ENCODE data around the gene DUSP18. TPM values are rescaled to one million over a fixed set of nuclear protein-coding genes. Genes with fewer than 3 reads are reported as not detected.

Gene DUSP18
- polyA plus RNA-seq, 1 of the 3 experiments (the other 2 are of a cell fraction) = 11.7 TPM

- WGBS (ENCODE audit: low lambda C conversion rate) = 83% methylated on average over 2 of the region's 2 CpGs
- no peaks in the 10 kb centered on the region for H3K27me3 ChIP-seq (ENCODE audit: insufficient read depth)
- TF ChIP-seq YY1 (IDR thresholded peaks at IDR 0.05; ENCODE audit: low read depth) = no peak
- TF ChIP-seq, protein P1, sequence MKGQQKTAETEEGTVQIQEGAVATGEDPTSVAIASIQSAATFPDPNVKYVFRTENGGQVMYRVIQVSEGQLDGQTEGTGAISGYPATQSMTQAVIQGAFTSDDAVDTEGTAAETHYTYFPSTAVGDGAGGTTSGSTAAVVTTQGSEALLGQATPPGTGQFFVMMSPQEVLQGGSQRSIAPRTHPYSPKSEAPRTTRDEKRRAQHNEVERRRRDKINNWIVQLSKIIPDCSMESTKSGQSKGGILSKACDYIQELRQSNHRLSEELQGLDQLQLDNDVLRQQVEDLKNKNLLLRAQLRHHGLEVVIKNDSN (IDR thresholded peaks at IDR 0.05; ENCODE audit: borderline replicate concordance, low read depth) = no peak
- TF ChIP-seq CTCF (IDR thresholded peaks at IDR 0.05) = no peak
- no peak for TF ChIP-seq NFIC (IDR thresholded peaks at IDR 0.05; ENCODE audit: borderline replicate concordance)
- no peak for TF ChIP-seq GATA2 (CRISPR knock-in tag; IDR thresholded peaks at IDR 0.05)
- TF ChIP-seq FOSL2 (IDR thresholded peaks at IDR 0.05; ENCODE audit: borderline replicate concordance, low read depth) = no peak
- TF ChIP-seq FOXJ3 (CRISPR knock-in tag; IDR thresholded peaks at IDR 0.05) = no peak
- no peak for TF ChIP-seq RCOR1 (IDR thresholded peaks at IDR 0.05; ENCODE audit: low read length)
- no peak for TF ChIP-seq RAD21 (IDR thresholded peaks at IDR 0.05; ENCODE audit: low read length)
- H3K27ac ChIP-seq (ENCODE audit: low read depth in 2 of 2, low read length in 1 of 2) = no peak overlapping the region
- ChIA-PET POLR2A (no interaction called here), CTCF (interaction anchor here (3.6 kb wide), 1 partner anchor 31 kb away, joined by 11 read pairs; the partner anchor contains the start of gene SLC35E4)
- peaks cover 16% of the 10 kb centered on the region; the same call in 1 of the 2 replicates for H3K79me2 ChIP-seq (ENCODE audit: insufficient read depth)
- no peaks in the 10 kb centered on the region for H3F3A ChIP-seq (replicated peaks; ENCODE audit: insufficient read depth)
- no peak for DNase-seq
- no peak overlapping the region for H3K4me3 ChIP-seq (ENCODE audit: low read depth in 2 of 2, low read length in 1 of 2)
- no peak overlapping the region for H2AFZ ChIP-seq (ENCODE audit: low read depth)
- H3K9me2 ChIP-seq = no peaks in the 10 kb centered on the region
- no peaks in the 10 kb centered on the region for H4K20me1 ChIP-seq (ENCODE audit: insufficient read depth)
- peaks cover 4 to 5% of the 10 kb centered on the region in 2 experiments for H3K36me3 ChIP-seq (replicated peaks in 1 of 2; ENCODE audit: control insufficient read depth in 1 of 2, insufficient read depth in 2 of 2, low read length in 1 of 2)
- no peak overlapping the region; the same call in 1 of the 2 replicates for H3K4me2 ChIP-seq
- no peak overlapping the region for H3K9ac ChIP-seq
- H3K9me3 ChIP-seq = no peaks in the 10 kb centered on the region
- peaks cover 0 to 12% of the 10 kb centered on the region in 2 experiments; a peak in 2 of 4 replicates for H3K4me1 ChIP-seq (ENCODE audit: control insufficient read depth in 1 of 2, insufficient read depth in 2 of 2, low read depth in 1 of 2, low read length in 1 of 2)
Measured at GRCh38 chr22:30665266-30665665, 2.4 kb downstream of the DUSP18 start.

GRCh38 chr22:30664798-30665197 is 2.9 kb downstream of the DUSP18 start:
- POLR2A ChIA-PET = no interaction called here

More at GRCh38 chr22:30664798-30665197, 2.9 kb downstream of the DUSP18 start:
- no peak for TF ChIP-seq EZH2phosphoT487 (IDR thresholded peaks at IDR 0.05; ENCODE audit: borderline replicate concordance, low read depth)
- TF ChIP-seq SIN3A (IDR thresholded peaks at IDR 0.05; ENCODE audit: borderline replicate concordance, low read depth, low read length) = no peak
- TF ChIP-seq SMC3 (IDR thresholded peaks at IDR 0.05; ENCODE audit: low read depth, low read length) = no peak
- TF ChIP-seq IRF3 (IDR thresholded peaks at IDR 0.05; ENCODE audit: low read depth, low read length) = no peak
- TF ChIP-seq NFIC (IDR thresholded peaks at IDR 0.05; ENCODE audit: borderline replicate concordance) = no peak
- TF ChIP-seq RXRA (IDR thresholded peaks at IDR 0.05; ENCODE audit: borderline replicate concordance, low read depth) = no peak
- TF ChIP-seq FOXM1 (IDR thresholded peaks at IDR 0.05; ENCODE audit: low read depth) = no peak
- TF ChIP-seq CHD2 (IDR thresholded peaks at IDR 0.05; ENCODE audit: low read length, partially characterized antibody) = no peak
- WGBS (ENCODE audit: low lambda C conversion rate) = 97% methylated on average over 11 of the region's 13 CpGs
- H3F3A ChIP-seq (replicated peaks; ENCODE audit: insufficient read depth) = no peaks in the 10 kb centered on the region
- CTCF ChIA-PET = interaction anchor here (3.6 kb wide), 1 partner anchor 30 kb away, joined by 11 read pairs; the partner anchor contains the start of gene SLC35E4
- no peak overlapping the region for H3K4me2 ChIP-seq
- H4K20me1 ChIP-seq (ENCODE audit: insufficient read depth) = no peaks in the 10 kb centered on the region
- H2AFZ ChIP-seq (ENCODE audit: low read depth) = no peak overlapping the region
- H3K4me1 ChIP-seq (ENCODE audit: control insufficient read depth in 1 of 2, insufficient read depth in 2 of 2, low read depth in 1 of 2, low read length in 1 of 2) = peaks cover 0 to 12% of the 10 kb centered on the region in 2 experiments; a peak in 2 of 4 replicates
- H3K27ac ChIP-seq (ENCODE audit: low read depth in 2 of 2, low read length in 1 of 2) = no peak overlapping the region
- no peak overlapping the region for H3K4me3 ChIP-seq (ENCODE audit: low read depth in 2 of 2, low read length in 1 of 2)
- H3K36me3 ChIP-seq (replicated peaks in 1 of 2; ENCODE audit: control insufficient read depth in 1 of 2, insufficient read depth in 2 of 2, low read length in 1 of 2) = peaks cover 4 to 9% of the 10 kb centered on the region in 2 experiments
- no peak for DNase-seq
- H3K79me2 ChIP-seq (ENCODE audit: insufficient read depth) = peaks cover 16% of the 10 kb centered on the region; the same call in 1 of the 2 replicates
- no peaks in the 10 kb centered on the region for H3K9me2 ChIP-seq
- H3K9me3 ChIP-seq = no peaks in the 10 kb centered on the region
- H3K27me3 ChIP-seq (ENCODE audit: insufficient read depth) = no peaks in the 10 kb centered on the region
- no peak overlapping the region for H3K9ac ChIP-seq
